Loucy (cell line): ENCODE measurements around the gene CD209.

ENCODE experiments used
- H2AFZ ChIP-seq: fragments of 200-600 bp; sonication (generic); 2 replicates; pipeline ENCODE4 v1.6.0; 2016; ENCODE audit warnings: antibody characterized with exemption, mild to moderate bottlenecking, low read length, moderate library complexity
- H3F3A ChIP-seq: fragments of 200-600 bp; 2 replicates; pipeline ENCODE4 v1.6.0; 2016; ENCODE audit warnings: antibody characterized with exemption, low read depth, mild to moderate bottlenecking
- H3K27me3 ChIP-seq: fragments of 200-600 bp; sonication (generic); 2 replicates; pipeline ENCODE4 v1.6.1; 2014; ENCODE audit warnings: low read length, mild to moderate bottlenecking; ENCODE audit not compliant: insufficient read depth, poor library complexity, severe bottlenecking
- H3K36me3 ChIP-seq: fragments of 200-600 bp; sonication (generic); 2 replicates; pipeline ENCODE4 v1.6.1; 2016; ENCODE audit warnings: low read length; ENCODE audit not compliant: insufficient read depth
- H3K4me1 ChIP-seq: fragments of 200-600 bp; sonication (generic); 2 replicates; pipeline ENCODE4 v1.5.1; 2014; ENCODE audit warnings: low read length, mild to moderate bottlenecking; ENCODE audit not compliant: insufficient read depth, poor library complexity, severe bottlenecking
- H3K4me2 ChIP-seq: fragments of 200-600 bp; sonication (generic); 2 replicates; pipeline ENCODE4 v1.6.0; 2014; ENCODE audit warnings: antibody characterized with exemption, low read length, low read depth, mild to moderate bottlenecking; ENCODE audit not compliant: poor library complexity, severe bottlenecking
- H3K4me3 ChIP-seq: fragments of 200-600 bp; sonication (generic); 2 replicates; pipeline ENCODE4 v1.5.1; 2014; ENCODE audit warnings: low read length, mild to moderate bottlenecking, mixed read lengths; ENCODE audit not compliant: poor library complexity, severe bottlenecking
- H3K79me2 ChIP-seq: fragments of 200-600 bp; sonication (generic); 2 replicates; pipeline ENCODE4 v1.6.1; 2014; ENCODE audit warnings: low read length; ENCODE audit not compliant: insufficient read depth
- H3K9ac ChIP-seq: fragments of 200-600 bp; sonication (generic); 2 replicates; pipeline ENCODE4 v1.6.0; 2014; ENCODE audit warnings: mild to moderate bottlenecking, low read depth, low read length, moderate library complexity; ENCODE audit not compliant: poor library complexity, severe bottlenecking
- H3K9me2 ChIP-seq: fragments of 200-600 bp; sonication (generic); replicated peaks from 2 replicates; pipeline ENCODE4 v1.6.1; 2016; ENCODE audit warnings: low read depth, low read length, mixed read lengths
- H3K9me3 ChIP-seq: fragments of 200-600 bp; sonication (generic); 2 replicates; pipeline ENCODE4 v1.6.1; 2014; ENCODE audit warnings: mild to moderate bottlenecking, antibody characterized with exemption, low read length, low read depth; ENCODE audit not compliant: insufficient read depth
- H4K20me1 ChIP-seq: fragments of 200-600 bp; sonication (generic); 2 replicates; pipeline ENCODE4 v1.6.0; 2014; ENCODE audit warnings: antibody characterized with exemption, low read length, mild to moderate bottlenecking; ENCODE audit not compliant: insufficient read depth, poor library complexity, severe bottlenecking
- EZH2phosphoT487 ChIP-seq: fragments of 200-600 bp; IDR thresholded peaks from 2 replicates; pipeline ENCODE4 v1.6.1; 2018; ENCODE audit warnings: antibody characterized with exemption, mild to moderate bottlenecking, moderate library complexity, borderline replicate concordance
- TF ChIP-seq, protein P1 (sequence below): fragments of 200-600 bp; sonication (generic); conservative IDR thresholded peaks from 2 replicates; pipeline ENCODE4 v1.5.1; 2014; ENCODE audit warnings: mild to moderate bottlenecking, antibody characterized with exemption, low read length

The CD209 gene

DNA sequence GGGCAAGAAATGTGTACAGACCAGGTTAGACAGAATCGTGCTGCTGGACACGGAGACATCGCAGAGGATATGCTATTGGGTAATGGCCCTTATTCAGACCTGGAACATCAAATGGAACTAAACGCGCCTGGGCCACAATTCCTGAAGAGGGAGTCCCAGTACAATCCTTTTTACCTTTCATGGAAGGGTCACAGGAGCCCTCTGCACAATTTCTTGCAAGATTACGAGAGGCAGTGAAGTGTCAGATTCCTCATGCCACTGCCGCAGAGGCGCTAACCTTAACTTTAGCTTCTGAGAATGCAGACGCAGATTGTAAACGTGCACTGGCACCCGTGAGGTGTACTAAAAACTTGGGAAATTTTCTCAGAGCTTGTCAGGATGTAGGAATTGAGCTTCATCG lies 33.8 kb upstream of the CD209 start:
- H3K79me2 ChIP-seq: no peaks in the 10 kb centered on the region
- H3K4me1 ChIP-seq: no peaks in the 10 kb centered on the region
- no peak overlapping the region for H3K4me3 ChIP-seq
- H3K27me3 ChIP-seq: no peaks in the 10 kb centered on the region
- TF ChIP-seq, protein P1, sequence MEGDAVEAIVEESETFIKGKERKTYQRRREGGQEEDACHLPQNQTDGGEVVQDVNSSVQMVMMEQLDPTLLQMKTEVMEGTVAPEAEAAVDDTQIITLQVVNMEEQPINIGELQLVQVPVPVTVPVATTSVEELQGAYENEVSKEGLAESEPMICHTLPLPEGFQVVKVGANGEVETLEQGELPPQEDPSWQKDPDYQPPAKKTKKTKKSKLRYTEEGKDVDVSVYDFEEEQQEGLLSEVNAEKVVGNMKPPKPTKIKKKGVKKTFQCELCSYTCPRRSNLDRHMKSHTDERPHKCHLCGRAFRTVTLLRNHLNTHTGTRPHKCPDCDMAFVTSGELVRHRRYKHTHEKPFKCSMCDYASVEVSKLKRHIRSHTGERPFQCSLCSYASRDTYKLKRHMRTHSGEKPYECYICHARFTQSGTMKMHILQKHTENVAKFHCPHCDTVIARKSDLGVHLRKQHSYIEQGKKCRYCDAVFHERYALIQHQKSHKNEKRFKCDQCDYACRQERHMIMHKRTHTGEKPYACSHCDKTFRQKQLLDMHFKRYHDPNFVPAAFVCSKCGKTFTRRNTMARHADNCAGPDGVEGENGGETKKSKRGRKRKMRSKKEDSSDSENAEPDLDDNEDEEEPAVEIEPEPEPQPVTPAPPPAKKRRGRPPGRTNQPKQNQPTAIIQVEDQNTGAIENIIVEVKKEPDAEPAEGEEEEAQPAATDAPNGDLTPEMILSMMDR: no peak
- no peak for TF ChIP-seq EZH2phosphoT487
- H3F3A ChIP-seq: no peaks in the 10 kb centered on the region
- no peaks in the 10 kb centered on the region for H3K9me2 ChIP-seq
- H3K9me3 ChIP-seq: peaks cover 5% of the 10 kb centered on the region; the same call in 1 of the 2 replicates
- H3K9ac ChIP-seq: no peak overlapping the region
- H2AFZ ChIP-seq: no peak overlapping the region
- H3K36me3 ChIP-seq: no peaks in the 10 kb centered on the region
- no peaks in the 10 kb centered on the region for H4K20me1 ChIP-seq
- H3K4me2 ChIP-seq: no peak overlapping the region

- Histone ChIP-seq H3K4me3 (no peak overlapping the region), H2AFZ (no peak overlapping the region), H3K9me2 (no peaks in the 10 kb centered on the region), H3K4me2 (no peak overlapping the region), H3K36me3 (no peaks in the 10 kb centered on the region), H3F3A (no peaks in the 10 kb centered on the region), H4K20me1 (no peaks in the 10 kb centered on the region), H3K79me2 (no peaks in the 10 kb centered on the region), H3K9me3 (peaks cover 3% of the 10 kb centered on the region; the same call in 1 of the 2 replicates), H3K4me1 (no peaks in the 10 kb centered on the region), H3K9ac (no peak overlapping the region), H3K27me3 (no peaks in the 10 kb centered on the region)
- TF ChIP-seq, protein P1: no peak
- TF ChIP-seq EZH2phosphoT487: no peak
Measured at GRCh38 chr19:7779631-7780486, 32.5 kb upstream of the CD209 start.

DNA sequence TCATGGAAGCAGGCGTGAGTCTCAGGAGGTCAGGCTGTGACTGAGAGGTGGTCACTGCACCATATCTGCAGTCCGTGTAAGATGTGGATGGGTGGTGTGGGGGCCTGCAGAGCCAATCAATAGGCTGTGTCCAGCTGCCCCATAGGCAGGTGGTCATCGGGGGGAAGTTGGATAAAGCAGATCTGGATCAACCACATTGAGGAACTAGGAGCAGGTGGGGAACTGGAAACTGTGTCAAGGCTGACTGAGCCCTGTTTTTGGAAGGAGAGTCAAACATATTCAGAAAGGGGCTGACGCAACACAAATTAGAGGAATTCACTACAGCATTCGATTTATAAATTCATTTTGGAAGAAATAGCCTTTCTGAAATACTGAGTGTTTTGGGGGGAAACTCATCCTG lies 30.7 kb upstream of the CD209 start:
- H3K4me2 ChIP-seq: no peak overlapping the region
- TF ChIP-seq EZH2phosphoT487: no peak
- TF ChIP-seq, protein P1: no peak
- no peaks in the 10 kb centered on the region for H3F3A ChIP-seq
- H3K4me3 ChIP-seq: no peak overlapping the region
- H3K9me2 ChIP-seq: no peaks in the 10 kb centered on the region
- no peaks in the 10 kb centered on the region for H3K79me2 ChIP-seq
- no peaks in the 10 kb centered on the region for H4K20me1 ChIP-seq
- H3K9ac ChIP-seq: no peak overlapping the region
- H3K4me1 ChIP-seq: no peaks in the 10 kb centered on the region
- H3K27me3 ChIP-seq: no peaks in the 10 kb centered on the region
- no peaks in the 10 kb centered on the region for H3K36me3 ChIP-seq
- no peaks in the 10 kb centered on the region; the same call in 1 of the 2 replicates for H3K9me3 ChIP-seq
- no peak overlapping the region for H2AFZ ChIP-seq
